Activated CD8-positive, alpha-beta T cell treated with anti-CD3 and anti-CD28 coated beads for 36 hours (primary cell): ENCODE measurements around the gene HSD11B1. TPM values are rescaled to one million over a fixed set of nuclear protein-coding genes. Genes with fewer than 3 reads are reported as not detected.

ENCODE experiments used
- ATAC-seq: fragments of 200-7000 bp; cut with Tn5 transposase; one replicate; pipeline ENCODE4 v1.10.0; 2021; ENCODE audit warnings: mild to moderate bottlenecking, moderate library complexity
- CTCF ChIA-PET: fragments of 350-600 bp; sonication (Branson Sonifier 250); formaldehyde crosslinking; loops from one replicate; lab custom pipeline; 2021; ENCODE audit warnings: antibody characterized with exemption; lab: Charles Lee
- POLR2A ChIA-PET: fragments of 350-600 bp; sonication (Branson Sonifier 250); formaldehyde crosslinking; loops from one replicate; lab custom pipeline; 2021; ENCODE audit warnings: antibody characterized with exemption; lab: Charles Lee
- DNase-seq: peaks from one replicate; pipeline ENCODE4 v3.0.0-alpha.2; 2020
- H3K27ac Mint-ChIP-seq: one replicate; pipeline ENCODE4 v1.8.0; 2021; ENCODE audit warnings: mild to moderate bottlenecking, mixed read lengths
- H3K27me3 Mint-ChIP-seq: one replicate; pipeline ENCODE4 v1.8.0; 2021; ENCODE audit warnings: mixed read lengths
- H3K36me3 Mint-ChIP-seq: one replicate; pipeline ENCODE4 v1.8.0; 2021; ENCODE audit warnings: low read depth, mixed read lengths
- H3K4me1 Mint-ChIP-seq: one replicate; pipeline ENCODE4 v1.8.0; 2021; ENCODE audit warnings: low read depth, mixed read lengths
- H3K4me3 Mint-ChIP-seq: one replicate; pipeline ENCODE4 v1.8.0; 2021; ENCODE audit warnings: mild to moderate bottlenecking, moderate library complexity, mixed read lengths
- H3K9me3 Mint-ChIP-seq: one replicate; pipeline ENCODE4 v1.8.0; 2021; ENCODE audit warnings: mixed read lengths
- intact Hi-C: fragments of 100-400 bp; cut with micrococcal nuclease; formaldehyde crosslinking; loops from one replicate; pipeline ENCODE4 v1.10.0; 2022
- total RNA-seq, 2 experiments: library from RNA; stranded (reverse); gene quantifications; one replicate each; pipeline ENCODE4 v1.2.3, GENCODE V29; 2021
- TF ChIP-seq, protein P1 (sequence below): fragments of 200-600 bp; IDR thresholded peaks from one replicate; pipeline ENCODE4 v1.8.0; 2022; ENCODE audit warnings: antibody characterized with exemption, mild to moderate bottlenecking

The HSD11B1 gene
- total RNA-seq, 2 experiments from 2014 or later: 0.47 to 0.59 TPM

DNA sequence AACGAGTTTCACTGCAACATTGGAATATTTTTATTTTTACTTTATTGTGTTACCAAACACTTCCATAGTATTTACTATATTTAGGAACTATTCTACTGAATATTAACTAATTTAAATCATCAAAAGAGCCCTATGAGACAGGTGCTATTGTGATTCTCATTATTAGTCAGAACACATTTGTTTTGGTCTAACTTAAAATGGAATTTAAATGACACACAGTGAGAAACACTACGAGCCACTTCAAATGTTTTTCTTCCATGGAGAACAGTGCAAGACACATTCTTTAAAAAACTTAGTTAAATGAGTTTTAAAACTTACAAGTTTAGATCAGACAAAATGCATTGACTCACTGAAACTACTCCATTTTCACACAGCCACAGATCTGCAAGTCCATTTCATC lies 44.6 kb downstream of the HSD11B1 start:
- Mint-ChIP-seq H3K9me3 (no peaks in the 10 kb centered on the region), H3K27me3 (no peaks in the 10 kb centered on the region), H3K4me1 (peaks cover 74% of the 10 kb centered on the region), H3K4me3 (peak overlapping the region; percentile 42), H3K36me3 (no peaks in the 10 kb centered on the region), H3K27ac (peak overlapping the region; percentile 94)
- TF ChIP-seq, protein P1, sequence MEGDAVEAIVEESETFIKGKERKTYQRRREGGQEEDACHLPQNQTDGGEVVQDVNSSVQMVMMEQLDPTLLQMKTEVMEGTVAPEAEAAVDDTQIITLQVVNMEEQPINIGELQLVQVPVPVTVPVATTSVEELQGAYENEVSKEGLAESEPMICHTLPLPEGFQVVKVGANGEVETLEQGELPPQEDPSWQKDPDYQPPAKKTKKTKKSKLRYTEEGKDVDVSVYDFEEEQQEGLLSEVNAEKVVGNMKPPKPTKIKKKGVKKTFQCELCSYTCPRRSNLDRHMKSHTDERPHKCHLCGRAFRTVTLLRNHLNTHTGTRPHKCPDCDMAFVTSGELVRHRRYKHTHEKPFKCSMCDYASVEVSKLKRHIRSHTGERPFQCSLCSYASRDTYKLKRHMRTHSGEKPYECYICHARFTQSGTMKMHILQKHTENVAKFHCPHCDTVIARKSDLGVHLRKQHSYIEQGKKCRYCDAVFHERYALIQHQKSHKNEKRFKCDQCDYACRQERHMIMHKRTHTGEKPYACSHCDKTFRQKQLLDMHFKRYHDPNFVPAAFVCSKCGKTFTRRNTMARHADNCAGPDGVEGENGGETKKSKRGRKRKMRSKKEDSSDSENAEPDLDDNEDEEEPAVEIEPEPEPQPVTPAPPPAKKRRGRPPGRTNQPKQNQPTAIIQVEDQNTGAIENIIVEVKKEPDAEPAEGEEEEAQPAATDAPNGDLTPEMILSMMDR: no peak
- ChIA-PET CTCF (interaction anchor here (0.8 to 4.4 kb wide), 31 partner anchors 8 to 182 kb away, joined by 3 to 42 read pairs (median 8); partner anchors contain the start of genes C1orf74, CAMK1G, G0S2 and TRAF3IP3), POLR2A (interaction anchor here (0.9 to 13.2 kb wide), 8 partner anchors 11 to 75 kb away, joined by 3 to 242 read pairs (median 6); partner anchors contain the start of gene G0S2)
- no peak for DNase-seq
- no peak for ATAC-seq
- intact Hi-C loops: loop anchor here (2.0 to 10.0 kb wide), 4 partner anchors 42 to 180 kb away; no protein-coding TSS in a partner anchor

- H3K4me3 Mint-ChIP-seq: peak overlapping the region; percentile 42
- intact Hi-C loops: loop anchor here (2.0 to 10.0 kb wide), 5 partner anchors 42 to 181 kb away; no protein-coding TSS in a partner anchor
- peaks cover 76% of the 10 kb centered on the region for H3K4me1 Mint-ChIP-seq
- H3K9me3 Mint-ChIP-seq: no peaks in the 10 kb centered on the region
- ATAC-seq (no peak), DNase-seq (peak; percentile 47)
- ChIA-PET POLR2A (interaction anchor here (0.9 to 13.2 kb wide), 6 partner anchors 10 to 52 kb away, joined by 3 to 242 read pairs (median 6); no protein-coding TSS in a partner anchor), CTCF (interaction anchor here (0.8 to 4.4 kb wide), 20 partner anchors 11 to 183 kb away, joined by 3 to 42 read pairs (median 12); partner anchors contain the start of genes C1orf74, CAMK1G and UTP25)
- H3K27ac Mint-ChIP-seq: peak overlapping the region; percentile 94
- TF ChIP-seq, protein P1: no peak
- H3K27me3 Mint-ChIP-seq: no peaks in the 10 kb centered on the region
- no peaks in the 10 kb centered on the region for H3K36me3 Mint-ChIP-seq
Measured at GRCh38 chr1:209749670-209750323, 45.2 kb downstream of the HSD11B1 start.

GRCh38 chr1:209751627-209752231 lies 47.1 kb downstream of the HSD11B1 start:
- Mint-ChIP-seq H3K27ac (peak overlapping the region; percentile 98), H3K36me3 (peaks cover 5% of the 10 kb centered on the region), H3K27me3 (no peaks in the 10 kb centered on the region), H3K9me3 (no peaks in the 10 kb centered on the region), H3K4me3 (peak overlapping the region; percentile 67), H3K4me1 (peaks cover 80% of the 10 kb centered on the region)
- CTCF ChIA-PET: interaction anchor here (0.6 to 10.8 kb wide), 11 partner anchors 9 to 182 kb away, joined by 3 to 105 read pairs (median 3); partner anchors contain the start of gene UTP25
- intact Hi-C loops: loop anchor here (5.0 kb wide), 1 partner anchor 79 kb away; no protein-coding TSS in a partner anchor
- POLR2A ChIA-PET: interaction anchor here (0.9 to 13.2 kb wide), 10 partner anchors 8 to 65 kb away, joined by 3 to 242 read pairs (median 6); no protein-coding TSS in a partner anchor
- DNase-seq: peak; percentile 76
- TF ChIP-seq, protein P1: no peak
- ATAC-seq: peak; percentile 41

DNA sequence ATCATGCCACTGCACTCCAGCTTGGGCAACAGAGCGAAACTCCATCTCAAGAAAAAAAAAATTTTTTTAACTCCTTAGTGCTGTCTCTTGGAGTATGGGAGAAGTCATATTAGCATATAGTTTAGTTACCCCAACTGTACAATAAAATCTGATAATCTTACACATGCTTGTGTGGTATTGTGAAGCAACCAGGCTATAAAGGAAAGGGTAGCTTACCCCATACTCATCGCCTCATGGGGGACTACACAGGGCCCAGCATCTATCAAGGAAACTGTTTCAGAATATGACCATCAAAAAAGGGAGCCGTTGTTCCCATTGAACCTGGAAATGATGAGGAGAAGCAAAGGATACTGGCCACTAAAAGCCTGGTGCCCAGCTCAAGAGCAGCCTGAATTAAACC lies 48.2 kb downstream of the HSD11B1 start:
- H3K27ac Mint-ChIP-seq: peak overlapping the region; percentile 98

More for the DNA sequence above, 48.2 kb downstream of the HSD11B1 start:
- H3K4me3 Mint-ChIP-seq: peak overlapping the region; percentile 67
- no peak for ATAC-seq
- peaks cover 68% of the 10 kb centered on the region for H3K4me1 Mint-ChIP-seq
- CTCF ChIA-PET: interaction anchor here (1.3 to 10.8 kb wide), 5 partner anchors 15 to 80 kb away, joined by 3 to 105 read pairs (median 5); partner anchors contain the start of gene UTP25
- peaks cover 15% of the 10 kb centered on the region for H3K36me3 Mint-ChIP-seq
- DNase-seq: no peak
- POLR2A ChIA-PET: interaction anchor here (1.1 to 13.2 kb wide), 5 partner anchors 10 to 29 kb away, joined by 3 to 242 read pairs (median 9); no protein-coding TSS in a partner anchor
- H3K27me3 Mint-ChIP-seq: no peaks in the 10 kb centered on the region
- intact Hi-C loops: loop anchor here (5.0 kb wide), 1 partner anchor 81 kb away; no protein-coding TSS in a partner anchor
- H3K9me3 Mint-ChIP-seq: no peaks in the 10 kb centered on the region
- TF ChIP-seq, protein P1: no peak
